HG03064 (cell line): ENCODE results near the gene TNPO3.
A peak's percentile ranks its signal among the peaks of the same experiment; 100 is the strongest.
"Not testable (repeated sequence)": the region's sequence is repeated elsewhere in the genome, so short reads cannot be mapped to it uniquely, and the experiment has no call there.

ENCODE experiments used
- ATAC-seq: cut with Tn5 transposase; IDR thresholded peaks from one replicate; pipeline ENCODE4 v1.9.1; 2021; ENCODE audit warnings: low read depth; ENCODE audit not compliant: unreplicated experiment

Gene TNPO3

GRCh38 chr7:128968624-128969023 lies 86.3 kb downstream of the TNPO3 start:
- no peak for ATAC-seq

GRCh38 chr7:128963327-128963757 lies 91.6 kb downstream of the TNPO3 start:
- no peak for ATAC-seq

- ATAC-seq: no peak
Measured at GRCh38 chr7:128962899-128963298, 92.0 kb downstream of the TNPO3 start.

GRCh38 chr7:128961030-128961659 lies 93.8 kb downstream of the TNPO3 start:
- ATAC-seq: no peak

- ATAC-seq: no peak
Measured at GRCh38 chr7:128959296-128959695, 95.6 kb downstream of the TNPO3 start.

- ATAC-seq: no peak
Measured at GRCh38 chr7:128955981-128956380, 98.9 kb downstream of the TNPO3 start.

GRCh38 chr7:128954830-128955802 lies 99.8 kb downstream of the TNPO3 start:
- peak; percentile 54 for ATAC-seq

GRCh38 chr7:128954150-128954549 lies 100.8 kb downstream of the TNPO3 start:
- no peak for ATAC-seq

- no peak for ATAC-seq
Measured at GRCh38 chr7:128951296-128951695, 103.6 kb downstream of the TNPO3 start.

GRCh38 chr7:128948976-128949760 lies 105.7 kb downstream of the TNPO3 start:
- ATAC-seq: no peak

- no peak for ATAC-seq
Measured at GRCh38 chr7:128948312-128948973, 106.5 kb downstream of the TNPO3 start.

GRCh38 chr7:128947854-128948253 lies 107.1 kb downstream of the TNPO3 start:
- no peak for ATAC-seq

GRCh38 chr7:128946936-128947830 lies 107.7 kb downstream of the TNPO3 start:
- no peak for ATAC-seq

- no peak for ATAC-seq
Measured at GRCh38 chr7:128945668-128946366, 109.1 kb downstream of the TNPO3 start.

GRCh38 chr7:128944487-128945236 lies 110.2 kb downstream of the TNPO3 start:
- no peak for ATAC-seq

- not testable (repeated sequence) for ATAC-seq
Measured at GRCh38 chr7:128943251-128943650, 111.7 kb downstream of the TNPO3 start.

- ATAC-seq: no peak
Measured at GRCh38 chr7:128941946-128942526, 112.9 kb downstream of the TNPO3 start.
